Stimulated activated naive B cell treated with anti-CD40 and anti-IgM and Interleukin-4, amounts not matched to agents 10 μg/mL and 1 μg/mL and 100 μg/mL, for 72 hours (primary cell): ENCODE results near the gene KIF16B.
A peak's percentile ranks its signal among the peaks of the same experiment; 100 is the strongest.
"Not testable (repeated sequence)": the region's sequence is repeated elsewhere in the genome, so short reads cannot be mapped to it uniquely, and the experiment has no call there.

Experiments
- ATAC-seq, 2 donors: fragments of 150-1000 bp; cut with Tn5 transposase; replicated peaks; 2 replicates each; pipeline ENCODE4 v1.10.0; 2021; ENCODE audit warnings: moderate library complexity in 1 of 2
- DNase-seq: peaks from one replicate; pipeline ENCODE4 v3.0.0; 2021
- H3K27ac Mint-ChIP-seq: one replicate; pipeline ENCODE4 v1.8.0; 2022; ENCODE audit warnings: mild to moderate bottlenecking, mixed read lengths
- H3K27me3 Mint-ChIP-seq, 2 donors: one replicate each; pipeline ENCODE4 v1.8.0; 2022; ENCODE audit warnings: mixed read lengths in 2 of 2
- H3K36me3 Mint-ChIP-seq, 2 donors: one replicate each; pipeline ENCODE4 v1.8.0; 2022; ENCODE audit warnings: mixed read lengths in 2 of 2, mild to moderate bottlenecking in 1 of 2
- H3K4me1 Mint-ChIP-seq, 2 donors: one replicate each; pipeline ENCODE4 v1.8.0; 2022; ENCODE audit warnings: mixed read lengths in 2 of 2, mild to moderate bottlenecking in 1 of 2
- H3K4me3 Mint-ChIP-seq, 2 donors: one replicate each; pipeline ENCODE4 v1.8.0; 2022; ENCODE audit warnings: mild to moderate bottlenecking in 2 of 2, mixed read lengths in 2 of 2, moderate library complexity in 1 of 2
- H3K9me3 Mint-ChIP-seq, 2 donors: one replicate each; pipeline ENCODE4 v1.8.0; 2022; ENCODE audit warnings: mixed read lengths in 2 of 2, mild to moderate bottlenecking in 1 of 2

KIF16B gene

DNA sequence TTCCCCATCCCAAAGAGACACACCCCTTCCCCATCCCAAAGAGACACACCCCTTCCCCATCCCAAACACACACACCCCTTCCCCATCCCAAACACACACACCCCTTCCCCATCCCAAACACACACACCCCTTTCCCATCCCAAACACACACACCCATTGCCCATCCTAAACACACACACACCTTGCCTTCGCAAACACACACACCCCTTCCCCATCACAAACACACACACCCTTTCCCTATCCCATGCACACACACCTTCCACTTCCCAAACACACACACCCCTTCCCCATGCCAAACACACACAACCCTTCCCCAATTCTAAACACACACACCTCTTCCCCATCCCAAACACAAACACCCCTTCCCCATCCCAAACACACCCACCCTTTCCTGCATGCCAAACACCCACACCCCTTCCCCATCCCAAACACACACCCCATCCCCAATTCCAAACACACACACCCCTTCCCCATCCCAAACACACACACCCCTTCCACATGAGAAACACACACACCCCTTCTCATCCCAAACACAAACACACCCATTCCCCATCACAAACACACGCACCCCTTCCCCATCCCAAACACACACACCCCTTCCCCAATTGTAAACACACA lies 315.3 kb downstream of the KIF16B start:
- Mint-ChIP-seq H3K4me1 (no peaks in the 10 kb centered on the region), H3K36me3 (no peaks in the 10 kb centered on the region), H3K27ac (peak overlapping the region; percentile 11), H3K4me3 (no peak overlapping the region), H3K27me3 (no peaks in the 10 kb centered on the region), H3K9me3 (peaks cover 0 to 4% of the 10 kb centered on the region in 2 donors)
- ATAC-seq: no peak
- no peak for DNase-seq

DNA sequence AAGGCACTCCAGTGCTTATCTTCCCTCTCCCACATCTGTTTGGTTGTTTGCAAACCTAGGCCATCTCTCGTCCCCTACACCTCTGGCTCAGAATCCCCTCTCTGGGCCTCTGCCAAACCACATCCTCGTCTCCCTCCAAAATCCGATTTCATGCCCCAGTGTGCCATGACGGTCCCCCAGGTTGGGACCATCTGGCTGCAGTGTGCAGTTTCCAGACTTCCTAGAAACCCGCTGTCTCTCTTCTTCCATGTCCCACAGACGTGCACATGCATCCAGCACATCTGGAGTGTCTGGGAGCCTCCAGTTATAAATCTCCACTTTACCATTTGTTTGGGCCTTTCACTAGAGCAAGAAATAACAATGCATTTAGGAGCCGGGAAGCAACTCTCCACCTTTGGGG lies 316.2 kb downstream of the KIF16B start:
- Mint-ChIP-seq H3K4me1 (no peaks in the 10 kb centered on the region), H3K27me3 (no peaks in the 10 kb centered on the region), H3K27ac (no peak overlapping the region), H3K4me3 (no peak overlapping the region), H3K36me3 (no peaks in the 10 kb centered on the region), H3K9me3 (peaks cover 0 to 4% of the 10 kb centered on the region in 2 donors)
- DNase-seq (no peak), ATAC-seq (no peak)

DNA sequence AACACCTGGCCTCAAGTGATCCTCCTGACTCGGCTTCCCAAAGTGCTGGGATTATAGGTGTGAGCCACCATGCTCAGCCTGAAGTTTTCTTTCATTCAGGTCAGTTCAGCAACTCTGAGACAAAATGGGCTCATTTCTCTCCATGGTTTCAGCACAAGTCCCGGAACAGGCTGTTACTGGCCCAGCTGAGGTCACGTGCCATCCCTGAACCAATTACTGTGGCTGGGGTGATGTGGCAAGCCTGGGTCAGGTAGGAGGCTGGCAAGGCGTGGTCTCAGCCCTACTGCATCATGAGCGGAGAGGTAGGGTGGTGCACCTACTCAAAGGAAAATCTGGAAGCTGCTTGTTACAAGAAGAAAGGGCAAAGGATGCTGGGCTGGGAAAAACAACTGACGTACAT lies 326.4 kb downstream of the KIF16B start:
- Mint-ChIP-seq H3K27me3 (no peaks in the 10 kb centered on the region), H3K4me1 (peaks cover 12 to 24% of the 10 kb centered on the region in 2 donors), H3K4me3 (no peak overlapping the region), H3K27ac (no peak overlapping the region), H3K9me3 (peaks cover 3 to 4% of the 10 kb centered on the region in 2 donors), H3K36me3 (no peaks in the 10 kb centered on the region)
- ATAC-seq: no peak
- DNase-seq: no peak

DNA sequence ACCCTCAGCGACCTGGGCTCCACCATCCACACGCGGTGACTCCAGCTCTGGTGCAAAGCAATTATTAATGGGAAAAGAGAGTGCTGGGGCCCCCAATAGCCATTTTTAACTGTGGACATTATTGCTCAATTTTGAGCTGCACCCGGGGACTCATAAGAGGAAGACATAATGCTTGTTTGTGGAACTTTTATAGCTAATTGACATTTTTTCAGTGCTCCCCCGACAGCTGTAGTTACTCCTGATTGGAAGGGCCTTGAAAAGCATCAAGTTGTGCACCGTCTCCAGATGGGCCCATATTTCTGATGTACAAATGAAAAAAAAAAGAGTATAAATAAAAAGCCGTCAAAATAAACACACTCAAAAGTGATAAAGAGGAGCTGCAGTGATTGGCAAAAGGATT lies 327.0 kb downstream of the KIF16B start:
- Mint-ChIP-seq H3K4me1 (peaks cover 13 to 30% of the 10 kb centered on the region in 2 donors), H3K36me3 (no peaks in the 10 kb centered on the region), H3K27me3 (no peaks in the 10 kb centered on the region), H3K27ac (no peak overlapping the region), H3K9me3 (peaks cover 3 to 4% of the 10 kb centered on the region in 2 donors), H3K4me3 (no peak overlapping the region)
- no peak for ATAC-seq
- DNase-seq: no peak

DNA sequence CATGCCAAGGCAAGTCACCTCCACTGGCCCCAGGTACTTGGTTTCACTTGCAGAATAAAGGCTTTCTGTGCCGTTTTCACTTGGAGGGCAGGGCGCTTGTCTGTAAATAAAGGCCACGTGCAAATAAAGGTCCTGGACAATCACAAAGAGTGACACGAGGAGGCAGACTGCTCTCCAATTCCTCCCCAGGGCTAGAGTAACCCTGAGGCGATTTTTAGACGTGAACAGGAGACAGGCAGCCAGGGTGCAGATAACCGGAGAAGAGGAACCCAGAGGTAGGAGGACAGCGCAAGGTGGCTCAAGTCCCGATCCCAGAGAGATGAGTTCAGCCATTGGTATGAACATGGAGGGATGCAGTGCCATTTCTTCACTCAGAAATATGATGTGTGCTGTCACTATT lies 327.4 kb downstream of the KIF16B start:
- Mint-ChIP-seq H3K36me3 (no peaks in the 10 kb centered on the region), H3K27me3 (no peaks in the 10 kb centered on the region), H3K27ac (no peak overlapping the region), H3K4me1 (peaks cover 13 to 34% of the 10 kb centered on the region in 2 donors), H3K9me3 (peaks cover 3 to 4% of the 10 kb centered on the region in 2 donors), H3K4me3 (no peak overlapping the region)
- DNase-seq: no peak
- ATAC-seq: no peak

DNA sequence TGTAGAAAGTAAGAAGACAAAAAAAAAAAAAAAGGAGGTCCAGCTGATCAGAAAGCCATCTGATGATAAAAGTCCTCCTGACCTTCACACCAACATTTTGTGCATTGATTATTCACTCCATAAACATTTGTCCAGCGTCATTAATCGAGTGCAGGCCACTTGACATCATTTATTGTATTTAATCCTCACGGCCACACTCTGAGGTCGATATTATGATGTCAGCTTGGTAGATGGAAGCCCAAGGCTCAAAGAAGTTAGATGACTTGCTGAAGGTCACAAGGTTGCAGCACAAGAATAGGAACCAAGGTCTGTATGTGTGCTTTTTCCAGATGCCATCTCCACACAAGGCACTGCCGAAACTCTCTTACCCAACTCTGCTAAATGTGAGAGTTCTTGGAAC lies 328.4 kb downstream of the KIF16B start:
- no peak overlapping the region for H3K27ac Mint-ChIP-seq
- H3K9me3 Mint-ChIP-seq: peaks cover 4 to 10% of the 10 kb centered on the region in 2 donors
- H3K27me3 Mint-ChIP-seq: no peaks in the 10 kb centered on the region
- DNase-seq (no peak), ATAC-seq (no peak)
- no peak overlapping the region for H3K4me3 Mint-ChIP-seq
- H3K4me1 Mint-ChIP-seq: peaks cover 15 to 34% of the 10 kb centered on the region in 2 donors
- H3K36me3 Mint-ChIP-seq: peaks cover 5 to 7% of the 10 kb centered on the region in 2 donors

DNA sequence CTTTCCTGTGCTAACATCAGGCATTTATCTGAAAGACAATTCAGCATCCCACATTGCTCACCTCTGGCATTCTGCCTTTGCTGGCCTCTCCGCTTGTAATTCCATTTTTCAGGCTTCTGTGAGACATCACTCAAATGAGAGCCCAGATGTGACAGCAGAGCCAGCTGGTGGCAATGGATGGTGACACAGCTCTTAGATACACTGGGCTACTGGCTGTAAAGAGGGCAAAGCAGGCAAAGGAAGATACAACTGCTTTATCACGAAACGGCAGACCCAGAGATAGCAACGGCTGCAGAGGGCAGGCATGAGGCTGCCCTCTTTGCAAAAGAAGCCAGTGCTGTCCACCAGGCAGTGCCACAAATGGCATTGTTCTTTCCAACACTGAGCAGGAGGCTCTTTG lies 329.8 kb downstream of the KIF16B start:
- ATAC-seq (peak in 1 of 2 donors; percentile 41), DNase-seq (no peak)
- Mint-ChIP-seq H3K9me3 (peaks cover 6 to 15% of the 10 kb centered on the region in 2 donors), H3K4me3 (no peak overlapping the region), H3K27me3 (no peaks in the 10 kb centered on the region), H3K27ac (peak overlapping the region; percentile 37), H3K4me1 (peaks cover 15 to 34% of the 10 kb centered on the region in 2 donors), H3K36me3 (peaks cover 12 to 20% of the 10 kb centered on the region in 2 donors)

DNA sequence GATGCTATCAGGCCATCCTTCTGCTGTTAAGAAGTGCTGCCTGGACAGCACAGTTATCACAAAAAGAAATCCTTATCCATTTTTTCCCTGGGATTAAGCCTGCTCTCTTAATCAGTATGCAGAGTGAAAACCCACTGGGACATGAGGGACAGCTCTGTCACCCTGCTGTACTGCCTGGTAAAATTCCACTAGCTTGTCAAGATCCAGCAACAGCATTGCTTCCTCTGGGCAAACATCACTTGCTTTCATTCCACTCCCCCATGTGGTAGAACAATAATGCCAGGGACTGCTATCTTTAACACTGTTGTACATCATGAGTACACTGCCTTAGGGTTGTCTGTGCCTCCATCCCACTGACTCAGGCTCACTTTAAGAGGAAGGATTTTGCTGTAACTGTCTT lies 331.3 kb downstream of the KIF16B start:
- Mint-ChIP-seq H3K36me3 (peaks cover 17 to 33% of the 10 kb centered on the region in 2 donors), H3K27ac (no peak overlapping the region), H3K27me3 (no peaks in the 10 kb centered on the region), H3K4me1 (peaks cover 15 to 32% of the 10 kb centered on the region in 2 donors), H3K4me3 (no peak overlapping the region), H3K9me3 (peaks cover 6 to 24% of the 10 kb centered on the region in 2 donors)
- peak; percentile 64 to 84 for ATAC-seq
- DNase-seq: peak; percentile 7

DNA sequence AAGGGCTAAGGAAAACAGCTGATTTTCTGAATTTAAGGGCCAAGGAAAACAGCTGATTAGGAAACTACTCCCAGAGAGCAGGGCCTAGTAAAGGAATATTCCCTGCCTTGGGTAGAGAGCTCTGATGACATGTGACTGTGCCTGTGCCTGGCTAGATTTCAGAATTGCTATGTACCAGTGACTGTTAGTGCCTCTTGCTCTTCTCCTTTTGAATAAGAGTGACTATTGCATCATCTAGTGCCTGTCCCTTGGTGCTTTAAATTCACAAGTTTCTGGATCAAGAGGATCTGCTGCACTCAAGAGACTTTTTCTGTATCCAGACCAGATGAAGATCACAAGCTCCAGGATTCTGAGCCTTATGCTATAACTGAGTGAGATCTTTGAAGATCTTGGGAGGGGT lies 332.9 kb downstream of the KIF16B start:
- Mint-ChIP-seq H3K27ac (no peak overlapping the region), H3K4me1 (peaks cover 15 to 23% of the 10 kb centered on the region in 2 donors), H3K27me3 (no peaks in the 10 kb centered on the region), H3K36me3 (peaks cover 17 to 33% of the 10 kb centered on the region in 2 donors), H3K9me3 (peaks cover 6 to 24% of the 10 kb centered on the region in 2 donors), H3K4me3 (no peak overlapping the region)
- ATAC-seq: no peak
- no peak for DNase-seq

DNA sequence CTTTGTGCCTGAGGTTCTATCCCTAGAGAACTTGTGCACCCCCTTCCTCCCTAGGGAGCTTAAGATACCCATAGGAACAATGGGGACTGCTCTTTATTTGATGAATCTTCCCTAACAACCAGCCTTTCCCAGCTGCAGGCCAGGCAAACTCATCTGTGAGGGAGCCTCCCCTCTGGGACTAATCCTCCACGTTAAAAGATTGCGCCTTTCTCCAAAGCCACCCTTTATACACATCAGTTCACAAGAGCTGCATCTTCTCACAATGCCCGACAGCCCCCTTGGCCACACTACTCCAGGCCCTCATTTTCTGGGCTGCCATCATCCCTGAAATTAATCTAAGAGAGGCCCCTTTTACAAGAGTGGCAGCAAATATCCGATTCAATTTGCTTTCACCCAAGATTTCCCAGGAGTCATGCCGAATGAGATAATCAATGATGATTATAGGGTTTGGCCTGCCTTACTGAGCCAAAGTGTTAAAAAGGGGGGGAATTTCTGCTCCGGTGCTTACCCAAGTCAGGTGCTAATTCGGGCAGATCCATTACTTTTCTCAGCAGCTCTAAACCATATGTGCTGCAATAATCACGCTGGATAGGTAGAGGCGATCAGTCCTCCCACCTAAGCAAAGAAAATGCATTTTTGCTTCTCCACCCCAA lies 336.5 kb downstream of the KIF16B start:
- Mint-ChIP-seq H3K4me3 (no peak overlapping the region), H3K9me3 (peaks cover 11 to 27% of the 10 kb centered on the region in 2 donors), H3K36me3 (peaks cover 17 to 33% of the 10 kb centered on the region in 2 donors), H3K4me1 (peaks cover 6 to 14% of the 10 kb centered on the region in 2 donors), H3K27me3 (no peaks in the 10 kb centered on the region), H3K27ac (no peak overlapping the region)
- ATAC-seq: no peak
- no peak for DNase-seq

DNA sequence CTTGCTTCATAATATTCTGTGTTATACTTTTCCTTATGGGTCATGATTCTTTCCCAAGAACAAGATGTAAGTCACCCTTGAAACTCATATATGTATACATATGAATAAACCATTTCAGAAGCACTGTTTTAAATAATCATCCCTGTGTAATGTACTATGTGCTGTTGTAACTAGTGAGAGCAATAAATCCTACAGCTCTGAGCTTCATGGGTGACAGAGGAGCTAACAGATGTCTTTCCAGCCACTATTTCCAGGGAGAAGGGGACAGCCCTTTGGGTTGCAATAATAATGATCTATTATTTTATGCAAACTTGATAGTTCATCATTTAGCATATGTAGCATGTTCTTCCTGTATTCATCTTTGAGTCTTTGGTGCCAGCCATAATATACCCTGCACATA lies 342.8 kb downstream of the KIF16B start:
- peaks cover 0 to 4% of the 10 kb centered on the region in 2 donors for H3K36me3 Mint-ChIP-seq
- peaks cover 5 to 8% of the 10 kb centered on the region in 2 donors for H3K9me3 Mint-ChIP-seq
- no peak for DNase-seq
- H3K27ac Mint-ChIP-seq: peak overlapping the region; percentile 22
- peaks cover 5 to 8% of the 10 kb centered on the region in 2 donors for H3K4me1 Mint-ChIP-seq
- ATAC-seq: no peak
- H3K4me3 Mint-ChIP-seq: no peak overlapping the region
- no peaks in the 10 kb centered on the region for H3K27me3 Mint-ChIP-seq

DNA sequence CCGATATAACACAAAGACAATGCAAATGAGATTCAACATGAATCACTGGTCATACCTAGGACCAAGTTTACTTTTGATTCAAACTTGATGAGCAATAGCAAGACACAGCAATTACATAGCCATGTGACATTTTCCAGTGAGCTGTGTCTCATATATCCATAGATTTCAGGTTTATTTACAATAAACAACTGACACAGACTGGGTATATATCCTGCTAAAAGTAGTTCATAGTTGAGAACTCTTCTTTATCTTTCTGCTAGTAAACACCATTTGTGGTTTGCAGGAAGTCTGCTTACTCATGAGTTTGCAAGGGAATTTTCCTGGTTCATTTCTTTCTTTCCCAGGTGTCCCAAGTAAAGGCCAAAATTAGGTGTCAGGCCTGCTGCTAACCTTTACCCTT lies 343.4 kb downstream of the KIF16B start:
- H3K27me3 Mint-ChIP-seq: no peaks in the 10 kb centered on the region
- peaks cover 5 to 8% of the 10 kb centered on the region in 2 donors for H3K4me1 Mint-ChIP-seq
- DNase-seq (no peak), ATAC-seq (peak in 1 of 2 donors; percentile 67)
- H3K9me3 Mint-ChIP-seq: peaks cover 5 to 8% of the 10 kb centered on the region in 2 donors
- no peak overlapping the region for H3K4me3 Mint-ChIP-seq
- H3K27ac Mint-ChIP-seq: no peak overlapping the region
- peaks cover 0 to 4% of the 10 kb centered on the region in 2 donors for H3K36me3 Mint-ChIP-seq

DNA sequence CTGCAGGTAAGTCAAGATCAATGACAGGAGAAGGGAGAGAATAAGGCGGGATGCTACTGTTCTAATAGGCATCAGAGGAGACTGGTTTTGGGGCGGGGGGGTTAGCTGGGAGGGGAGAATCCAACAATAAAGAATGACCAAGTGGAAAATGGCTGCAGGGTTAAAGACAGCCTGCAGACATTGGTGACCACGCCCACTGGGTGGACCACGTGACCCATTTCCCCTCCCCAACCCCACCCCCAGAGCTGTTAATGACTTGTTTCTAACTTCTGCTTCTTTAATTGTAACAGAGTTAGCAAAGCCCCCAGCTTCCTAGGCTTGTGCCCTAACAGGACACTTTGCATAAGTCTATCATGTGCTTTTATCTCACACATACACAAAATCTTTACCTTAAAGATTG lies 344.5 kb downstream of the KIF16B start:
- H3K4me1 Mint-ChIP-seq: peaks cover 5 to 7% of the 10 kb centered on the region in 2 donors
- H3K9me3 Mint-ChIP-seq: peaks cover 5 to 8% of the 10 kb centered on the region in 2 donors
- H3K27ac Mint-ChIP-seq: peak overlapping the region; percentile 7
- no peak overlapping the region for H3K4me3 Mint-ChIP-seq
- no peak for DNase-seq
- no peak for ATAC-seq
- H3K36me3 Mint-ChIP-seq: peaks cover 0 to 4% of the 10 kb centered on the region in 2 donors
- no peaks in the 10 kb centered on the region for H3K27me3 Mint-ChIP-seq

DNA sequence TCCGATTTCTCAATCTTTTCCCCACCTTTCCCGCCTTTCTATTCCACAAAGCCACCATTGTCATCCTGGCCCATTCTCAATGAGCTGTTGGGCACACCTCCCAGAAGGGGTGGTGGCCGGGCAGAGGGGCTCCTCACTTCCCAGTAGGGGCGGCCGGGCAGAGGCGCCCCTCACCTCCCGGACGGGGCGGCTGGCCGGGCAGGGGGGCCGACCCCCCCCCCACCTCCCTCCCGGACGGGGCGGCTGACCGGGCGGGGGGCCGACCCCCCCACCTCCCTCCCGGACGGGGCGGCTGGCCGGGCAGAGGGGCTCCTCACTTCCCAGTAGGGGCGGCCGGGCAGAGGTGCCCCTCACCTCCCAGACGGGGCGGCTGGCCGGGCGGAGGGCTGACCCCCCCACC lies 346.3 kb downstream of the KIF16B start:
- not testable (repeated sequence) for H3K4me1 Mint-ChIP-seq, ATAC-seq, H3K36me3 Mint-ChIP-seq

DNA sequence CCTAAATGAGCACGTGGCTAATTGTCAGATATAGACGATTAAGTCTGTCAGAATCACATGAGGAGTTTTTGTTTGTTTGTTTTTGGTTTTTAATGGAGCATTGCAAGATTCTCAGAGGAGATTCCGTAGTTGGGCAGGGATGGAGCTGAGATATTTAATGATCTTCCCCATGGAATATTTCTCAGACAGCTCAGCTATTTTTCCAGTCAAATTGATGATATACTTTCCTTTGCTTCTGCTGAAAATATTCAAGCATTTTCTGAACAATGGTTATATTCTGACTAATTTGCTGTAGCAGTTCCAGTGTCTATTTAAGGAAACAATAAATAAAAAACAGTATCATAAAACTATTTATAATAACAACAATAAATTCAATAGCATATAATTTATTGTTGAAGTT lies 348.4 kb downstream of the KIF16B start:
- Mint-ChIP-seq H3K36me3 (peaks cover 3 to 8% of the 10 kb centered on the region in 2 donors), H3K27ac (no peak overlapping the region), H3K4me1 (peaks cover 5 to 8% of the 10 kb centered on the region in 2 donors), H3K9me3 (peaks cover 6 to 8% of the 10 kb centered on the region in 2 donors), H3K27me3 (no peaks in the 10 kb centered on the region), H3K4me3 (no peak overlapping the region)
- ATAC-seq: no peak
- no peak for DNase-seq

More for the DNA sequence above, 346.3 kb downstream of the KIF16B start:
- H3K27me3 Mint-ChIP-seq, H3K27ac Mint-ChIP-seq, DNase-seq, H3K9me3 Mint-ChIP-seq, H3K4me3 Mint-ChIP-seq: not testable (repeated sequence)
